GM10266 (cell line): ENCODE results near the gene HES5.

Source experiments
- DNase-seq: peaks from one replicate; pipeline ENCODE4 v3.0.0; 2012; ENCODE audit errors: extremely low spot score
- CTCF ChIP-seq: IDR thresholded peaks from 2 replicates; pipeline ENCODE4 v1.5.1; 2012; ENCODE audit warnings: mild to moderate bottlenecking, low read depth; ENCODE audit not compliant: control insufficient read depth, insufficient read depth; ENCODE audit errors: missing control alignments

The HES5 gene

GRCh38 chr1:2525920-2526823 is 3.9 kb downstream of the HES5 start, which contains the start of gene PANK4:
Gene PANK4, minus strand, starts transcription at chr1:2526596. Its CDS starts 9 bp downstream, at chr1:2526587.
- no peak for TF ChIP-seq CTCF
- peak; percentile 96 for DNase-seq

GRCh38 chr1:2525572-2525919 is 4.5 kb downstream of the HES5 start:
- TF ChIP-seq CTCF: no peak
- no peak for DNase-seq

DNA sequence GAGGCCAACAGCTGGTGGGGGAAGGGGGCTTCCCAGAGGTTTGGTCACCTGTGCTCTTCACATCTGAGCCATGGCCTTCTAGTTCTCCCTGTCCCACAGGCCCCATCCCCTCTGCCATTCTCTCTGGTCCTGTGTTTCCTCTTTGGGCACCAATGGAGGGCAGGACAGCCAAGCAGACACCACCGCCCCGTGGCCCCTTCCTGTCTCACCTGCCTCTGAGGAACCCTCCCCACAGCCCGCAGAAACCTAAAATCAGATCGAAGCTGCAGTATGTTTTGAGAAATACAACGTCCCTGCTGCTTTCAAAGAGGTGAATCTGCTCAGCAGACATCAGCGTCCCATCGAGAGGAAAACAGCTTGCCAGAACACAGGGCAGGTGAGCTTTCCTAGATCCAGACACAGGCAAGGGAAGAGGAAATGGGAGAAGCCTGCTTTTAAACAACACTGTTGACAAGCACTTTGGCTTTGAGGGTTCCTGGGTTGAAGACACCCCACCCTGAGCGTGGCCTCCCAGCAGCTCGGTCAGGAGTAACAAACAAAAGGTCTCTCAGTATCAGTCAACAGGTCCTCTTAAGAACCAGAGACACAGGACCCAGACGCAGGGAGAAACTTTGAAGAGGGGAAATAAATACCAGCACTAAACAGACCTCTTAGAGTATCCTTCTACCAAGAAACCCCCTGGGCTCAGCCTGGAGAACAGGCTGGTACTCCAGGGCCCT is 6.0 kb downstream of the HES5 start:
- DNase-seq: no peak
- TF ChIP-seq CTCF: no peak

- TF ChIP-seq CTCF: no peak
- DNase-seq: no peak
These were observed 6.7 kb downstream of the HES5 start for GRCh38 chr1:2523191-2523890.

DNA sequence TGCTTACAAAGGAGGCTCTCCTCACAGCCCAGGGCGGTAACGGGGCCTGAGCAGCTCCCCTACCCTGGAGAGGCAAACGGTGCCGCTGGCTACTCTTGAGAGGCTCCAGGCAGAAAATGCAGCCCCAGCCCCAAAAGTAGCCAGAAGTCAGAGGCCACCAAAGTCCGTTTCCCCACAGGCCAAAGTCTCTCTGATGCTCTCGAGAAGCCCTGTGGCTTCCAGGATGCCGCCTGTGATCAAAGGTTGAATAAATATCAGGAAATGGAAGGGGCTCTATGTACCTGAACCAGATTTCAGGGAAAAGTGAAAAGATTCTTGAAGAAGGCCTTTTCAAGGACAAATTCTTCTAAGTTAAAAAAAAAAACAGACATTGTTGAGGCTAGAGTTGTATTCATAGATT is 7.8 kb downstream of the HES5 start:
- TF ChIP-seq CTCF: no peak
- no peak for DNase-seq

GRCh38 chr1:2520806-2521205 is 9.3 kb downstream of the HES5 start:
- no peak for DNase-seq
- TF ChIP-seq CTCF: no peak
